Duodenal mucosa (tissue), 2 donors: ENCODE results near the gene FGF11.

Source experiments
- H3K27ac ChIP-seq: one replicate; pipeline ENCODE4 v1.7.0; 2013; ENCODE audit warnings: low read depth, low read length
- H3K27me3 ChIP-seq, 2 donors: one replicate each; pipeline ENCODE4 v1.7.0; 2013; ENCODE audit warnings: low read length in 2 of 2, control low read depth in 1 of 2; ENCODE audit not compliant: insufficient read depth in 2 of 2, control insufficient read depth in 1 of 2
- H3K36me3 ChIP-seq, 2 donors: one replicate each; pipeline ENCODE4 v1.7.0; 2013; ENCODE audit warnings: low read length in 2 of 2, control low read depth in 1 of 2; ENCODE audit not compliant: insufficient read depth in 2 of 2, control insufficient read depth in 1 of 2
- H3K4me1 ChIP-seq, 2 donors: one replicate each; pipeline ENCODE4 v1.7.0; 2013; ENCODE audit warnings: low read length in 2 of 2, control low read depth in 1 of 2; ENCODE audit not compliant: insufficient read depth in 2 of 2, control insufficient read depth in 1 of 2
- H3K4me3 ChIP-seq, 2 donors: one replicate each; pipeline ENCODE4 v1.7.0; 2013; ENCODE audit warnings: low read length in 2 of 2, low read depth in 1 of 2
- H3K9ac ChIP-seq, 2 donors: one replicate each; pipeline ENCODE4 v1.7.0; 2013; ENCODE audit warnings: low read length in 2 of 2, low read depth in 1 of 2
- H3K9me3 ChIP-seq, 2 donors: one replicate each; pipeline ENCODE4 v1.7.0; 2013; ENCODE audit warnings: low read length in 2 of 2, control low read depth in 1 of 2; ENCODE audit not compliant: control insufficient read depth in 1 of 2

FGF11 gene

GRCh38 chr17:7403043-7403726 lies 36.1 kb upstream of the FGF11 start:
- H3K4me1 ChIP-seq = peaks cover 7 to 9% of the 10 kb centered on the region in 2 donors
- H3K27ac ChIP-seq = peak overlapping the region; percentile 93
- H3K4me3 ChIP-seq = peak overlapping the region; percentile 84 to 86
- peaks cover 0 to 12% of the 10 kb centered on the region in 2 donors for H3K27me3 ChIP-seq
- no peaks in the 10 kb centered on the region for H3K36me3 ChIP-seq
- no peaks in the 10 kb centered on the region for H3K9me3 ChIP-seq
- peak overlapping the region; percentile 80 to 84 for H3K9ac ChIP-seq

- Histone ChIP-seq H3K4me1 (peaks cover 9% of the 10 kb centered on the region in 2 donors), H3K9ac (peak overlapping the region; percentile 80 to 84), H3K36me3 (no peaks in the 10 kb centered on the region), H3K27ac (peak overlapping the region; percentile 93), H3K4me3 (peak overlapping the region; percentile 84 to 86), H3K27me3 (peaks cover under 1 to 12% of the 10 kb centered on the region in 2 donors), H3K9me3 (no peaks in the 10 kb centered on the region)
These were observed 35.7 kb upstream of the FGF11 start for GRCh38 chr17:7403727-7403976.

- Histone ChIP-seq H3K9me3 (no peaks in the 10 kb centered on the region), H3K27me3 (peaks cover 4 to 12% of the 10 kb centered on the region in 2 donors), H3K4me1 (peaks cover 9 to 11% of the 10 kb centered on the region in 2 donors), H3K4me3 (peak within 1 kb of the TSS; percentile 84 to 86), H3K9ac (peak within 1 kb of the TSS; percentile 80 to 84), H3K27ac (peak within 1 kb of the TSS; percentile 93), H3K36me3 (no peaks in the 10 kb centered on the region)
These were observed 35.2 kb upstream of the FGF11 start, which contains the start of gene TMEM256 for GRCh38 chr17:7403977-7404736. TSS of gene TMEM256 (minus strand) at chr17:7404097. CDS start at chr17:7404084, 13 bp downstream.

GRCh38 chr17:7404737-7405349 lies 34.5 kb upstream of the FGF11 start:
- Histone ChIP-seq H3K27me3 (peaks cover 4 to 12% of the 10 kb centered on the region in 2 donors), H3K36me3 (no peaks in the 10 kb centered on the region), H3K9me3 (no peaks in the 10 kb centered on the region), H3K9ac (peak overlapping the region in 1 of 2 donors; percentile 33), H3K4me3 (peak overlapping the region; percentile 51 to 61), H3K27ac (no peak overlapping the region), H3K4me1 (peaks cover 9 to 11% of the 10 kb centered on the region in 2 donors)

GRCh38 chr17:7405350-7406234 lies 33.7 kb upstream of the FGF11 start:
- peaks cover 9 to 11% of the 10 kb centered on the region in 2 donors for H3K4me1 ChIP-seq
- no peak overlapping the region for H3K27ac ChIP-seq
- H3K4me3 ChIP-seq = peak overlapping the region; percentile 43 to 61
- peak overlapping the region; percentile 2 to 33 for H3K9ac ChIP-seq
- H3K36me3 ChIP-seq = no peaks in the 10 kb centered on the region
- H3K9me3 ChIP-seq = no peaks in the 10 kb centered on the region
- peaks cover 4 to 12% of the 10 kb centered on the region in 2 donors for H3K27me3 ChIP-seq

DNA sequence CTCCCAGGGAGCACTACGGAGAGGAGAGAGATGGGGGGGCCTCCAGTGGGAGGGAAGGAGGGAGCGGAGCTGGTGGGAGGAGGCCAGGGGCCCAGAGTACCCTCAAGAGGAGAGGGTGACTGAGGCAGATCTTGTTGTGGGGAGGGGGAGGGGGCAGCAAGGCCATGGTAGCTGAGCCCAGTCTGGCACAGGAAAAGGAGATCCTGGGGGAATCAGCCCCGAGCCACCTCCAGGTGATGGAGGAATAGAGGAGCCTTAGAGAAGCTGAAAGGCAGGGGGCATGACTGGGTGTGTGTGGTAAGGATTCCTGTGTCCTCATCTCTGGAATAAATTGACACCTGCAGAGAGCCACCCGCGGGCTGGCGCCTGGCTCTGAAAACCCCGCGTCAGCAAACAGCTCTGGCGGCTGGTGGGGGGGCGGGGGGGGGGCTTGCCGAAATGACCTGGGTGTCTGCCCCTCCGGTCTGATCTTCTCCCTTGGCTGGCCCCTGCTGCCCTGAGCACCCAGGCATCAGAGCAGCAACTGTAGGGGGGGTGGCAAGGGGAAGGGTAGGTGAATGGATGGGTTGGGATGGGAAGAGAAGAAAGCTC lies 33.0 kb upstream of the FGF11 start:
- Histone ChIP-seq H3K27ac (no peak overlapping the region), H3K36me3 (no peaks in the 10 kb centered on the region), H3K9me3 (no peaks in the 10 kb centered on the region), H3K27me3 (peaks cover 4 to 12% of the 10 kb centered on the region in 2 donors), H3K4me1 (peaks cover 9 to 11% of the 10 kb centered on the region in 2 donors), H3K9ac (no peak overlapping the region), H3K4me3 (no peak overlapping the region)

GRCh38 chr17:7407082-7407481 lies 32.2 kb upstream of the FGF11 start:
- Histone ChIP-seq H3K9ac (no peak overlapping the region), H3K27me3 (peaks cover 4 to 12% of the 10 kb centered on the region in 2 donors), H3K36me3 (no peaks in the 10 kb centered on the region), H3K27ac (no peak overlapping the region), H3K4me3 (no peak overlapping the region), H3K4me1 (peaks cover 9 to 11% of the 10 kb centered on the region in 2 donors), H3K9me3 (no peaks in the 10 kb centered on the region)

DNA sequence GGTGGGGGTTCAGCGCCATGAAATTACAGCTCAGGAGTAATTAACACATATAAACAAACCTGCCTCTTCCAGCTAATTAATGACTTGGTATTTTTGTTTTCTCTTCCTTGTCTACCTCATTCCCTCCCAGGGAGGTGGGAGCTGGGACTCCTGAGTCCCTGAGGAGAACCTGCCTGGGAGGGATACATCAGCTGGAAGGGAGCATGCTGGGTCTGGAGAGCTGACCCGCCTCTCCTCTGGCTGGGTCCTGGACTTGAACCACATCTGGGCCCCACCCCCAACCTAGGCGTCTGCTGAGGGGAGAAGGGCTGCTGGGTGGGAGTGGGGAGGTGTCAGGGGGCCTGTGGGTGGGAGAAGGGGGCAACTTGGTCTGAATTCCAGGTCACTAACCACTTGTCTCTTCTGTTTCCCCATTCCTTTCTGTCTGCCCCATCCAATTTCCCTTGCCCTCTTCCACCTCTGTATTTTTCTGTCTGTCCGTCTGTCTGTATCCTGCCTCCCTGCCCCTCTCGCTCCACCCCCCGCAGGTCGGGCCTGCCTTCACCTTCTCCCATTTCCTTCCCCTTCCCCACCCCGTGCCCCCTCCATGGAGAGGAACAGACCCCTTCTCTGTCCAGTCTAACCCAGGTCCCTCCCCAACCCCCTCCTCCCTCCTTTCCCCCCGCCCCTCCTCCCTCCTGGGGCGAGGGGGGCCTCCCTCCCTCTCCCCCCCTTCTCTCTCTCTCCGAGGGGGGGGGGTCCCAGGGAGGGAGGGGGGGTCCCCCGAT lies 31.6 kb upstream of the FGF11 start, which contains the start of gene NLGN2:
Gene NLGN2, plus strand, starts transcription at position 361 of the 767 bp plus-strand sequence. CDS start 411 bp downstream, outside the sequence.
- Histone ChIP-seq H3K9ac (no peak within 1 kb of the TSS), H3K4me3 (no peak within 1 kb of the TSS), H3K9me3 (no peaks in the 10 kb centered on the region), H3K27ac (no peak within 1 kb of the TSS), H3K36me3 (no peaks in the 10 kb centered on the region), H3K4me1 (peaks cover 7 to 10% of the 10 kb centered on the region in 2 donors), H3K27me3 (peaks cover 4 to 12% of the 10 kb centered on the region in 2 donors)

GRCh38 chr17:7408252-7408727 lies 31.0 kb upstream of the FGF11 start:
- Histone ChIP-seq H3K27ac (no peak overlapping the region), H3K36me3 (no peaks in the 10 kb centered on the region), H3K9me3 (no peaks in the 10 kb centered on the region), H3K27me3 (peaks cover 4 to 12% of the 10 kb centered on the region in 2 donors), H3K4me3 (no peak overlapping the region), H3K9ac (no peak overlapping the region), H3K4me1 (peaks cover under 1 to 5% of the 10 kb centered on the region in 2 donors)
